ENCODE data around the gene RABL6. TPM values are rescaled to one million over a fixed set of nuclear protein-coding genes. Genes with fewer than 3 reads are reported as not detected.

The RABL6 gene
- total and polyA plus RNA-seq, 2 of the 4 experiments (the other 2 are of a cell fraction) = 37.1 to 47.5 TPM

DNA sequence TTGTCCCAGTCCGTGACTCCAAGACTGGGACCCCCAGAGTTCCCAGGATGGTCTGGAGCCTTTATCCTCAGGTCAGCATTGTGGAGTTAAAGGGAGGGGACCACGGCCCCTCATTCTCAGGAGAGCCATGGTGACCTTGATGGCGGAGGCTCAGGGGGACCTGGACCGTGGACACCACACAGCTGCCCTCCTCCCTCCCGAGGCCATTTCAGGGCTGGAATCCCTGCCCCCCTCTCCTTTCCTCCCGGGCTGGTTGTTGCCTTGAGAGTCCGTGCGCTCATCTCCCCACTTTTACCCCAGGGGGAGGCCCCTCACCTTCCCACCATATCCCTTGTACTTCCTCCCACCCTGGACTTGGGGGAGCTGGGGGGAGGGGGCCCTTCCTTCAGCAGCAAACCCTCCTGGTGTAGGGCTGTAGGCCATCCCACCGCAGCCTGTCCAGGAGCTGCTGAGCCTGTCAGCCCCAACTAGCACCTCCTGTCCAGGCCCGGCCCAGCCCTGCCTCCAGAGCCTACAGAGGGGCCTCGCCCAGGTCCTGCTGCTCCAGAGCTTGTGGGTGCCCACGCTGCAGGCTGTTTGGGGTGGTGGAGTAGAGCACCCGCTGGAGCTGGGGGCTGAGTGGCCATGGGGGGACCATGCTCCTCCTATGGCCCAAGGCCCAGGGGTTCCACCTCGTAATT, 20.2 kb downstream of the RABL6 start:
- Histone ChIP-seq H2BK15ac (ENCODE audit: low read depth, low read length) (no peak overlapping the region), H3K4me1 (ENCODE audit: control insufficient read depth, insufficient read depth, low read length) (no peaks in the 10 kb centered on the region), H3K56ac (ENCODE audit: extremely low read depth, insufficient read depth, low read length) (no peak overlapping the region), H2BK120ac (ENCODE audit: low read depth, low read length) (no peak overlapping the region), H3K27me3 (ENCODE audit: control insufficient read depth, insufficient read depth, low read length) (no peaks in the 10 kb centered on the region), H3K9ac (ENCODE audit: low read depth, low read length) (no peak overlapping the region), H2AFZ (replicated peaks; ENCODE audit: low read length, poor library complexity) (no peak overlapping the region), H3K4me3 (ENCODE audit: insufficient read depth, low read depth, low read length) (no peak overlapping the region), H3K9me3 (ENCODE audit: control insufficient read depth, insufficient read depth, low read length) (no peaks in the 10 kb centered on the region), H3K36me3 (ENCODE audit: control insufficient read depth, insufficient read depth, low read length) (peaks cover 71% of the 10 kb centered on the region), H3K4ac (ENCODE audit: low read depth, low read length) (no peak overlapping the region), H4K8ac (ENCODE audit: low read depth in 2 of 2, low read length in 2 of 2) (no peak overlapping the region), H3K23ac (ENCODE audit: low read depth, low read length) (no peak overlapping the region), H2AK5ac (ENCODE audit: low read depth, low read length) (no peak overlapping the region), H3K14ac (replicated peaks; ENCODE audit: low read depth, low read length) (no peak overlapping the region), H3K9me1 (ENCODE audit: insufficient read depth, low read length) (no peaks in the 10 kb centered on the region), H2BK5ac (ENCODE audit: low read depth, low read length, poor library complexity, severe bottlenecking) (no peak overlapping the region), H3K27ac (ENCODE audit: insufficient read depth, low read length) (no peak overlapping the region), H3K4me2 (ENCODE audit: low read depth, low read length) (no peak overlapping the region), H3K18ac (ENCODE audit: low read depth, low read length) (no peak overlapping the region), H4K20me1 (ENCODE audit: insufficient read depth, low read length) (no peaks in the 10 kb centered on the region; the same call in 1 of the 2 replicates), H3K79me1 (ENCODE audit: low read depth in 1 of 2, low read length in 2 of 2) (peaks cover 3 to 8% of the 10 kb centered on the region in 2 experiments; a peak in 1 of 4 replicates), H2BK20ac (ENCODE audit: low read depth, low read length) (no peak overlapping the region), H4K5ac (ENCODE audit: low read depth, low read length) (no peak overlapping the region), H2AK9ac (replicated peaks; ENCODE audit: low read depth, low read length, poor library complexity) (no peak overlapping the region), H4K91ac (ENCODE audit: insufficient read depth, low read depth, low read length) (no peak overlapping the region)
- dilution Hi-C loops (cut with HindIII; ENCODE audit: low sequenced_read_pairs, unreplicated experiment) = no loop called here
- CTCF ChIA-PET = interaction anchor here (2.0 kb wide), 1 partner anchor 15 kb away, joined by 4 read pairs; no protein-coding TSS in a partner anchor
- intact Hi-C loops (cut with micrococcal nuclease) = no loop called here
- BruUV-seq (replicated peaks) = no TSS peak
- ATAC-seq (ENCODE audit: low read depth) = no peak
- POLR2A ChIA-PET (ENCODE audit: unreplicated experiment) = no interaction called here
- in situ Hi-C loops (cut with MboI; ENCODE audit: low sequenced_read_pairs) = no loop called here
- WGBS, 2 experiments (ENCODE audit: extremely low coverage in 2 of 2, insufficient read length in 1 of 2) = 95% methylated on average over 4 of the region's 14 CpGs; no CpG with 5 or more reads in 1 of the 2 experiments
- DNase-seq = no peak
- TF ChIP-seq CHD1 (IDR thresholded peaks at IDR 0.05; ENCODE audit: low read depth, low read length) (no peak), NFE2L2 (IDR thresholded peaks at IDR 0.05; ENCODE audit: low read depth, low read length) (no peak), SMC3 (IDR thresholded peaks at IDR 0.05; ENCODE audit: low read depth, low read length) (no peak), RAD21 (IDR thresholded peaks at IDR 0.05; ENCODE audit: low read length) (no peak), BHLHE40 (IDR thresholded peaks at IDR 0.05; ENCODE audit: low read depth, low read length) (no peak), FOS (IDR thresholded peaks at IDR 0.05; ENCODE audit: low read depth, low read length) (no peak), CEBPB (IDR thresholded peaks at IDR 0.05; ENCODE audit: low read depth, low read length) (no peak), MAZ (IDR thresholded peaks at IDR 0.05; ENCODE audit: borderline replicate concordance, low read depth, low read length) (no peak)
- TF ChIP-seq, protein P1, sequence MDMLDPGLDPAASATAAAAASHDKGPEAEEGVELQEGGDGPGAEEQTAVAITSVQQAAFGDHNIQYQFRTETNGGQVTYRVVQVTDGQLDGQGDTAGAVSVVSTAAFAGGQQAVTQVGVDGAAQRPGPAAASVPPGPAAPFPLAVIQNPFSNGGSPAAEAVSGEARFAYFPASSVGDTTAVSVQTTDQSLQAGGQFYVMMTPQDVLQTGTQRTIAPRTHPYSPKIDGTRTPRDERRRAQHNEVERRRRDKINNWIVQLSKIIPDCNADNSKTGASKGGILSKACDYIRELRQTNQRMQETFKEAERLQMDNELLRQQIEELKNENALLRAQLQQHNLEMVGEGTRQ (IDR thresholded peaks at IDR 0.05; ENCODE audit: low read depth, low read length) = no peak
- TF ChIP-seq, protein P2, sequence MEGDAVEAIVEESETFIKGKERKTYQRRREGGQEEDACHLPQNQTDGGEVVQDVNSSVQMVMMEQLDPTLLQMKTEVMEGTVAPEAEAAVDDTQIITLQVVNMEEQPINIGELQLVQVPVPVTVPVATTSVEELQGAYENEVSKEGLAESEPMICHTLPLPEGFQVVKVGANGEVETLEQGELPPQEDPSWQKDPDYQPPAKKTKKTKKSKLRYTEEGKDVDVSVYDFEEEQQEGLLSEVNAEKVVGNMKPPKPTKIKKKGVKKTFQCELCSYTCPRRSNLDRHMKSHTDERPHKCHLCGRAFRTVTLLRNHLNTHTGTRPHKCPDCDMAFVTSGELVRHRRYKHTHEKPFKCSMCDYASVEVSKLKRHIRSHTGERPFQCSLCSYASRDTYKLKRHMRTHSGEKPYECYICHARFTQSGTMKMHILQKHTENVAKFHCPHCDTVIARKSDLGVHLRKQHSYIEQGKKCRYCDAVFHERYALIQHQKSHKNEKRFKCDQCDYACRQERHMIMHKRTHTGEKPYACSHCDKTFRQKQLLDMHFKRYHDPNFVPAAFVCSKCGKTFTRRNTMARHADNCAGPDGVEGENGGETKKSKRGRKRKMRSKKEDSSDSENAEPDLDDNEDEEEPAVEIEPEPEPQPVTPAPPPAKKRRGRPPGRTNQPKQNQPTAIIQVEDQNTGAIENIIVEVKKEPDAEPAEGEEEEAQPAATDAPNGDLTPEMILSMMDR (conservative IDR thresholded peaks at IDR 0.05; ENCODE audit: low read depth, low read length) = no peak
- TF ChIP-seq, protein P3, sequence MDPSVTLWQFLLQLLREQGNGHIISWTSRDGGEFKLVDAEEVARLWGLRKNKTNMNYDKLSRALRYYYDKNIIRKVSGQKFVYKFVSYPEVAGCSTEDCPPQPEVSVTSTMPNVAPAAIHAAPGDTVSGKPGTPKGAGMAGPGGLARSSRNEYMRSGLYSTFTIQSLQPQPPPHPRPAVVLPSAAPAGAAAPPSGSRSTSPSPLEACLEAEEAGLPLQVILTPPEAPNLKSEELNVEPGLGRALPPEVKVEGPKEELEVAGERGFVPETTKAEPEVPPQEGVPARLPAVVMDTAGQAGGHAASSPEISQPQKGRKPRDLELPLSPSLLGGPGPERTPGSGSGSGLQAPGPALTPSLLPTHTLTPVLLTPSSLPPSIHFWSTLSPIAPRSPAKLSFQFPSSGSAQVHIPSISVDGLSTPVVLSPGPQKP (IDR thresholded peaks at IDR 0.05; ENCODE audit: borderline replicate concordance, low read depth, low read length) = no peak

Measured in IMR-90 (cell line).